HG03442 (cell line): ENCODE measurements around the gene RAB19.

Experiments
- ATAC-seq: cut with Tn5 transposase; IDR thresholded peaks from one replicate; pipeline ENCODE4 v1.9.1; 2021; ENCODE audit warnings: mild to moderate bottlenecking, moderate library complexity; ENCODE audit not compliant: unreplicated experiment

RAB19 gene

GRCh38 chr7:140403878-140404564 lies at the start of gene RAB19:
Gene RAB19, plus strand, starts transcription at chr7:140404058. Its CDS starts 3,589 bp downstream, at chr7:140407647.
- ATAC-seq, result peak; percentile 49

GRCh38 chr7:140358024-140358411 lies 45.8 kb upstream of the RAB19 start:
- ATAC-seq, result no peak

- ATAC-seq, result no peak
These were observed 45.3 kb upstream of the RAB19 start for GRCh38 chr7:140358412-140359051.

GRCh38 chr7:140360697-140361229 lies 43.1 kb upstream of the RAB19 start:
- ATAC-seq, result no peak

- no peak for ATAC-seq
These were observed 39.0 kb upstream of the RAB19 start for GRCh38 chr7:140364819-140365218.

GRCh38 chr7:140367528-140367927 lies 36.3 kb upstream of the RAB19 start:
- ATAC-seq, result no peak

GRCh38 chr7:140369294-140369693 lies 34.6 kb upstream of the RAB19 start:
- no peak for ATAC-seq

GRCh38 chr7:140375323-140375722 lies 28.5 kb upstream of the RAB19 start:
- ATAC-seq, result no peak

- no peak for ATAC-seq
These were observed 27.7 kb upstream of the RAB19 start for GRCh38 chr7:140375892-140376730.

- ATAC-seq, result no peak
These were observed 19.7 kb upstream of the RAB19 start for GRCh38 chr7:140383954-140384713.

GRCh38 chr7:140384894-140385545 lies 18.8 kb upstream of the RAB19 start:
- no peak for ATAC-seq

GRCh38 chr7:140389445-140389844 lies 14.4 kb upstream of the RAB19 start:
- no peak for ATAC-seq

- no peak for ATAC-seq
These were observed 13.8 kb upstream of the RAB19 start for GRCh38 chr7:140390034-140390433.

- ATAC-seq, result peak; percentile 73
These were observed 13.2 kb upstream of the RAB19 start for GRCh38 chr7:140390466-140391190.

GRCh38 chr7:140391634-140392033 lies 12.2 kb upstream of the RAB19 start:
- no peak for ATAC-seq

- no peak for ATAC-seq
These were observed 10.0 kb upstream of the RAB19 start for GRCh38 chr7:140393756-140394306.

- ATAC-seq, result peak; percentile 94
These were observed 5.8 kb upstream of the RAB19 start, which contains the start of gene SLC37A3 for GRCh38 chr7:140397784-140398750. Gene SLC37A3, minus strand, starts transcription at chr7:140398530. Its CDS starts 16,004 bp downstream, at chr7:140382526.

- ATAC-seq, result no peak
These were observed 5.0 kb upstream of the RAB19 start for GRCh38 chr7:140398821-140399220.
